Activated CD8-positive, alpha-beta T cell treated with anti-CD3 and anti-CD28 coated beads, Interleukin-2, amount 10 ng/mL, durations not matched to agents 7 days and 5 days (primary cell): ENCODE data around the gene ACTL6B. TPM values are rescaled to one million over a fixed set of nuclear protein-coding genes. Genes with fewer than 3 reads are reported as not detected.
A peak's percentile ranks its signal among the peaks of the same experiment; 100 is the strongest.
"Not testable (repeated sequence)": the region's sequence is repeated elsewhere in the genome, so short reads cannot be mapped to it uniquely, and the experiment has no call there.

Source experiments
- ATAC-seq: fragments of 150-1000 bp; cut with Tn5 transposase; one replicate; pipeline ENCODE4 v1.10.0; 2021; ENCODE audit warnings: moderate library complexity
- CTCF ChIA-PET: fragments of 350-600 bp; sonication (Branson Sonifier 250); formaldehyde crosslinking; loops from one replicate; lab custom pipeline; 2021; ENCODE audit warnings: antibody characterized with exemption; lab: Charles Lee
- POLR2A ChIA-PET: fragments of 350-600 bp; sonication (Branson Sonifier 250); formaldehyde crosslinking; loops from one replicate; lab custom pipeline; 2021; ENCODE audit warnings: antibody characterized with exemption; lab: Charles Lee
- DNase-seq: peaks from one replicate; pipeline ENCODE4 v3.0.0-alpha.2; 2020
- H3K27ac Mint-ChIP-seq: one replicate; pipeline ENCODE4 v1.8.0; 2021; ENCODE audit warnings: mild to moderate bottlenecking, mixed read lengths
- H3K27me3 Mint-ChIP-seq: one replicate; pipeline ENCODE4 v1.8.0; 2021; ENCODE audit warnings: low read depth, mixed read lengths
- H3K36me3 Mint-ChIP-seq: one replicate; pipeline ENCODE4 v1.8.0; 2021; ENCODE audit warnings: low read depth, mixed read lengths
- H3K4me1 Mint-ChIP-seq: one replicate; pipeline ENCODE4 v1.8.0; 2021; ENCODE audit warnings: low read depth, mixed read lengths
- H3K4me3 Mint-ChIP-seq: one replicate; pipeline ENCODE4 v1.8.0; 2021; ENCODE audit warnings: mild to moderate bottlenecking, mixed read lengths
- H3K9me3 Mint-ChIP-seq: one replicate; pipeline ENCODE4 v1.8.0; 2022; ENCODE audit warnings: mixed read lengths; ENCODE audit not compliant: insufficient read depth
- total RNA-seq, 2 experiments: library from RNA; stranded (reverse); gene quantifications; one replicate each; pipeline ENCODE4 v1.2.3, GENCODE V29; 2021

ACTL6B gene
- total RNA-seq = not detected

- peak; percentile 74 for ATAC-seq
Observed at GRCh38 chr7:100655908-100656674, at the start of gene ACTL6B. ACTL6B (minus strand) TSS chr7:100656448; CDS start chr7:100656354, 94 bp downstream.

GRCh38 chr7:100705320-100705752, 49.1 kb upstream of the ACTL6B start:
- Mint-ChIP-seq H3K27ac (peak overlapping the region; percentile 98), H3K27me3 (peaks cover 7% of the 10 kb centered on the region), H3K36me3 (peaks cover 8% of the 10 kb centered on the region), H3K9me3 (no peaks in the 10 kb centered on the region), H3K4me1 (peaks cover 19% of the 10 kb centered on the region), H3K4me3 (peak overlapping the region; percentile 96)
- DNase-seq = peak; percentile 83
- ChIA-PET CTCF (interaction anchor here (0.6 to 4.7 kb wide), 67 partner anchors 9 to 556 kb away, joined by 3 to 128 read pairs (median 4); partner anchors contain the start of genes EPO, FBXO24, GIGYF1 and GNB2), POLR2A (interaction anchor here (0.5 to 2.3 kb wide), 23 partner anchors 9 to 792 kb away, joined by 3 to 17 read pairs (median 3); partner anchors contain the start of genes FBXO24, GIGYF1, LRCH4 and MEPCE)
- peak; percentile 66 for ATAC-seq

More at GRCh38 chr7:100655908-100656674, at the start of gene ACTL6B:
- peak; percentile 75 for DNase-seq
- CTCF ChIA-PET = interaction anchor here (1.0 to 1.6 kb wide), 2 partner anchors 22 to 50 kb away, joined by 3 read pairs; partner anchors contain the start of gene POP7
- Mint-ChIP-seq H3K27me3 (peaks cover 34% of the 10 kb centered on the region), H3K4me3 (no peak within 1 kb of the TSS), H3K27ac (no peak within 1 kb of the TSS), H3K36me3 (no peaks in the 10 kb centered on the region), H3K9me3 (no peaks in the 10 kb centered on the region), H3K4me1 (no peaks in the 10 kb centered on the region)
- POLR2A ChIA-PET = interaction anchor here (0.7 to 0.9 kb wide), 2 partner anchors 8 to 446 kb away, joined by 3 to 4 read pairs; no protein-coding TSS in a partner anchor

GRCh38 chr7:100701089-100701488, 44.8 kb upstream of the ACTL6B start:
- H3K27ac Mint-ChIP-seq, H3K9me3 Mint-ChIP-seq, H3K4me3 Mint-ChIP-seq, DNase-seq, H3K4me1 Mint-ChIP-seq, H3K36me3 Mint-ChIP-seq, ATAC-seq, POLR2A ChIA-PET: not testable (repeated sequence)
- CTCF ChIA-PET = interaction anchor here (1.2 to 2.1 kb wide), 3 partner anchors 9 to 142 kb away, joined by 3 to 13 read pairs (median 8); no protein-coding TSS in a partner anchor
- peaks cover 12% of the 10 kb centered on the region for H3K27me3 Mint-ChIP-seq

GRCh38 chr7:100699018-100699417, 42.8 kb upstream of the ACTL6B start:
- ChIA-PET CTCF (interaction anchor here (0.6 to 1.0 kb wide), 4 partner anchors 13 to 154 kb away, joined by 3 to 4 read pairs (median 3); partner anchors contain the start of genes FBXO24, LRCH4 and SLC12A9), POLR2A (interaction anchor here (0.6 kb wide), 1 partner anchor 208 kb away, joined by 4 read pairs; no protein-coding TSS in a partner anchor)
- Mint-ChIP-seq H3K4me1 (peaks cover 9% of the 10 kb centered on the region), H3K9me3 (no peaks in the 10 kb centered on the region), H3K27me3 (peaks cover 22% of the 10 kb centered on the region), H3K4me3 (no peak overlapping the region), H3K36me3 (no peaks in the 10 kb centered on the region), H3K27ac (no peak overlapping the region)
- no peak for DNase-seq
- no peak for ATAC-seq

GRCh38 chr7:100696123-100696521, 39.9 kb upstream of the ACTL6B start:
- ATAC-seq (no peak), DNase-seq (no peak)
- peak overlapping the region; percentile 10 for H3K4me3 Mint-ChIP-seq
- H3K9me3 Mint-ChIP-seq = no peaks in the 10 kb centered on the region
- H3K27ac Mint-ChIP-seq = no peak overlapping the region
- H3K36me3 Mint-ChIP-seq = peaks cover 2% of the 10 kb centered on the region
- H3K27me3 Mint-ChIP-seq = peaks cover 18% of the 10 kb centered on the region
- peaks cover 30% of the 10 kb centered on the region for H3K4me1 Mint-ChIP-seq
- POLR2A ChIA-PET = interaction anchor here (0.6 to 1.6 kb wide), 3 partner anchors 9 to 1730 kb away, joined by 3 to 11 read pairs (median 5); partner anchors contain the start of gene POP7
- CTCF ChIA-PET = interaction anchor here (2.6 to 9.0 kb wide), 2 partner anchors 8 to 91 kb away, joined by 6 to 128 read pairs; partner anchors contain the start of gene POP7

- DNase-seq (peak; percentile 75), ATAC-seq (peak; percentile 69)
- peak within 1 kb of the TSS; percentile 87 for H3K27ac Mint-ChIP-seq
- H3K36me3 Mint-ChIP-seq = peaks cover 3% of the 10 kb centered on the region
- H3K27me3 Mint-ChIP-seq = peaks cover 10% of the 10 kb centered on the region
- CTCF ChIA-PET = interaction anchor here (2.4 to 9.0 kb wide), 5 partner anchors 10 to 134 kb away, joined by 11 to 128 read pairs (median 24); partner anchors contain the start of gene POP7
- POLR2A ChIA-PET = interaction anchor here (0.6 to 4.6 kb wide), 4 partner anchors 12 to 145 kb away, joined by 3 to 17 read pairs (median 5); partner anchors contain the start of gene POP7
- H3K9me3 Mint-ChIP-seq = no peaks in the 10 kb centered on the region
- H3K4me1 Mint-ChIP-seq = peaks cover 31% of the 10 kb centered on the region
- peak within 1 kb of the TSS; percentile 94 for H3K4me3 Mint-ChIP-seq
Observed at GRCh38 chr7:100694098-100694745, 38.0 kb upstream of the ACTL6B start, which contains the start of gene GIGYF1. GIGYF1 (minus strand) TSS chr7:100694250; CDS start chr7:100688238, 6,012 bp downstream.

GRCh38 chr7:100693312-100694097, 37.3 kb upstream of the ACTL6B start:
- H3K4me1 Mint-ChIP-seq = peaks cover 37% of the 10 kb centered on the region
- ChIA-PET POLR2A (interaction anchor here (0.6 to 4.6 kb wide), 6 partner anchors 11 to 144 kb away, joined by 3 to 17 read pairs (median 4); partner anchors contain the start of genes MOSPD3 and POP7), CTCF (interaction anchor here (0.9 to 9.0 kb wide), 18 partner anchors 7 to 158 kb away, joined by 3 to 128 read pairs (median 12); partner anchors contain the start of genes FBXO24, GNB2, LRCH4 and MOSPD3)
- no peaks in the 10 kb centered on the region for H3K9me3 Mint-ChIP-seq
- peak; percentile 58 for ATAC-seq
- H3K27ac Mint-ChIP-seq = peak overlapping the region; percentile 87
- H3K27me3 Mint-ChIP-seq = peaks cover 9% of the 10 kb centered on the region
- peaks cover 9% of the 10 kb centered on the region for H3K36me3 Mint-ChIP-seq
- no peak for DNase-seq
- peak overlapping the region; percentile 94 for H3K4me3 Mint-ChIP-seq

- H3K36me3 Mint-ChIP-seq = peaks cover 9% of the 10 kb centered on the region
- peak overlapping the region; percentile 94 for H3K4me3 Mint-ChIP-seq
- no peak for ATAC-seq
- ChIA-PET CTCF (interaction anchor here (0.8 to 9.0 kb wide), 29 partner anchors 8 to 223 kb away, joined by 3 to 128 read pairs (median 9); partner anchors contain the start of genes FBXO24, GNB2, LRCH4 and MOSPD3), POLR2A (interaction anchor here (0.8 to 4.6 kb wide), 4 partner anchors 10 to 80 kb away, joined by 3 to 17 read pairs (median 4); partner anchors contain the start of genes MOSPD3 and POP7)
- H3K4me1 Mint-ChIP-seq = peaks cover 37% of the 10 kb centered on the region
- H3K27me3 Mint-ChIP-seq = peaks cover 9% of the 10 kb centered on the region
- no peaks in the 10 kb centered on the region for H3K9me3 Mint-ChIP-seq
- DNase-seq = no peak
- H3K27ac Mint-ChIP-seq = peak overlapping the region; percentile 87
Observed at GRCh38 chr7:100692578-100692961, 36.3 kb upstream of the ACTL6B start.

- Mint-ChIP-seq H3K4me1 (peaks cover 37% of the 10 kb centered on the region), H3K9me3 (no peaks in the 10 kb centered on the region), H3K36me3 (peaks cover 9% of the 10 kb centered on the region), H3K4me3 (peak overlapping the region; percentile 94), H3K27me3 (peaks cover 9% of the 10 kb centered on the region), H3K27ac (peak overlapping the region; percentile 65)
- ChIA-PET CTCF (interaction anchor here (0.8 to 9.0 kb wide), 36 partner anchors 9 to 223 kb away, joined by 3 to 128 read pairs (median 6); partner anchors contain the start of genes FBXO24, GNB2, LRCH4 and MOSPD3), POLR2A (interaction anchor here (0.8 to 4.6 kb wide), 5 partner anchors 9 to 79 kb away, joined by 3 to 17 read pairs (median 5); partner anchors contain the start of genes MOSPD3 and POP7)
- DNase-seq = peak; percentile 88
- peak; percentile 78 for ATAC-seq
Observed at GRCh38 chr7:100691676-100692577, 35.7 kb upstream of the ACTL6B start.
